Islet precursor cell (in vitro differentiated cells): Measurements from ENCODE around the gene RMND5B.

Experiments used
- DNase-seq: peaks from one replicate; pipeline ENCODE4 v3.0.0-alpha.2; 2018

Gene RMND5B

DNA sequence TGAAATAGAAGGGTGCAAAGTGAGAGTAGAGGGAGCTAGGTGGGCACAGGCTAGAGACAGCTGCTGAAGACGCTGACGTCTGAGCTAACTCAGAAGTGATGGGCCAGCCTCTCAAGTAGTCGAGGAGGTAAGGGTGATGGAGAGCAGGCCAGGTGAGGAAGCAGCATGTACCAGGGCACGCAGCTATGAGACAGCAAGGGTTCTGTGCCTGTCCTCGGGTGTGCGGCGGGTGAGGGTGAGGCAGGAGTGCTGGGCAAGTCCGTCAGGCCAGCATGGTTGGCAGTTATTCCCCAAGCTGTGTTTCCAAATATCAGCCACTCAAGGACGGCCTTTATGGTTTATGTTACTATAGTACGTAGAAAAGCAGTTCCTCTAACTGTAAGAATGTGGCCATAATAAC lies 6.2 kb downstream of the RMND5B start:
- DNase-seq = no peak

DNA sequence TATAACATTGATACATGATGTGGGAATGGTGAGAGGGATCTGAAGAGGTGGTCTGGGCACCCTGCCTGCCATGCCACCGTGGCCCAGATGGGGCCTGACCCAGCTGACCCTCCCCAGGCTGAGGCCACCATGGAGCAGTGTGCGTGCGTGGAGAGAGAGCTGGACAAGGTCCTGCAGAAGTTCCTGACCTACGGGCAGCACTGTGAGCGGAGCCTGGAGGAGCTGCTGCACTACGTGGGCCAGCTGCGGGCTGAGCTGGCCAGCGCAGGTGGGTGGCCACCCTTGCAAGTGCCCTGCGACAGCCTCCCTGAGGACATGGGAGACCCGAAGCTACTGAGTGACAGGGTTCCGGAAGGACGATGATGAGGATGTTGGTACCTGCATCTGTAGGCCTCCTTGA lies 7.2 kb downstream of the RMND5B start:
- peak; percentile 43 for DNase-seq

DNA sequence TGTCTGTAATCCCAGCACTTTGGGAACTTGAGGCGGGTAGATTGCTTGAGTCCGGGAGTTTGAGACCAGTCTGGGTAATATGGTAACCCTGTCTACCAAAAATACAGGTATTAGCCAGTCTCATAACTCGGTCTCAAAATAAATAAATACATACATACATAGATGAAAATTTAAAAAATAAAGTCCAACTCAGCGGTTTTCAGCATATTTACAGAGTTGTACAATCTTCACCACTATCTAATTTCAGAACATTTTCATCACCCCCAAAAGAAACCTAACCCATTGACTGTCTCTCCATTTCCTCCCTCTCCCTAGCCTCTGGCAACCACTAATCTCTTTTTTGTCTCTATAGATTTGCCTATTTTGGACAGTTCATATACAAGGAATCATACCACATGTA lies 10.7 kb downstream of the RMND5B start:
- no peak for DNase-seq

DNA sequence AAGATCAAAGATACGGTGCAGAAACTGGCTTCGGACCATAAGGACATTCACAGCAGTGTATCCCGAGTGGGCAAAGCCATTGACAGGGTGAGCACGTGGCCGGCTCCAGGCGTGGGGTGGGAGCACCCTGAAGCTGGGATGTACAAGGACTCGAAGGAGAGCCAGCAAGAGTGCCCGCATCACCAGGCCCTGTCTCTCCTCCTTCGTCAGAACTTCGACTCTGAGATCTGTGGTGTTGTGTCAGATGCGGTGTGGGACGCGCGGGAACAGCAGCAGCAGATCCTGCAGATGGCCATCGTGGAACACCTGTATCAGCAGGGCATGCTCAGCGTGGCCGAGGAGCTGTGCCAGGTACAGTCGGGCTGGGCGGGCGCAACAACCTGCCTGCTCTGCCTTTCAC lies 11.8 kb downstream of the RMND5B start:
- peak; percentile 45 for DNase-seq

DNA sequence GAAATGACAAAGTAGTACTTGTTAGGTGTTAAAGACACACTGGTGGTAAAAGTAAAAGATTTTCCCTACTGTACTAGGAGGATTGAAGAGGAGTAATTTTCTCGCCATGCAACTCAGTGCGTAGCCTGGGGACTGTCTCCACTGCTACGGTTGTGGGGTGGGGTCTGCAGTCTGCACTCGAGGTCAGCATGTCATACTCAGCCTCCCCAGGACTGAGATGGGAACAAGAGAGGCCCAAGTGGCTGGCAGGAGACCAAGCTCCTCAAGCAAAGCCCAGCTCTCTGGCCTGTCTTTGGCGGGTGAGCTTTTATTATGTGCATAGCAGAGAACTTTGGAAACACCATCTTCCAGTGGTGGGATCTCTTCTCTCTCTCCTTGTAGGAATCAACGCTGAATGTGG lies 12.4 kb downstream of the RMND5B start:
- peak; percentile 35 for DNase-seq

DNA sequence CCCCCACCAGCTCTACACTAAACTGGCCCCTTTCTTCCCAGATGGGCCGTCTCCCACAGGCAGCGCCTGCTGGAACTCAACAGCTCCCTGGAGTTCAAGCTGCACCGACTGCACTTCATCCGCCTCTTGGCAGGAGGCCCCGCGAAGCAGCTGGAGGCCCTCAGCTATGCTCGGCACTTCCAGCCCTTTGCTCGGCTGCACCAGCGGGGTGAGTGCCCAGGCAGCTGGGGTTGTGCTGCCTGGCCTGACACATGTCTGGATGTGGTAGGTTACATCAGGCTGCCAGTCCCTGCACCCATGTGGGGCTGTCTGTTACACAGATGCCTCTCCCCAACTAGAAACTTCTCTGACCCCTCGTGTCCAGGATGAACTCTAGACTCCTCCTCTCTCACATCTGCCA lies 13.1 kb downstream of the RMND5B start:
- peak; percentile 42 for DNase-seq

DNA sequence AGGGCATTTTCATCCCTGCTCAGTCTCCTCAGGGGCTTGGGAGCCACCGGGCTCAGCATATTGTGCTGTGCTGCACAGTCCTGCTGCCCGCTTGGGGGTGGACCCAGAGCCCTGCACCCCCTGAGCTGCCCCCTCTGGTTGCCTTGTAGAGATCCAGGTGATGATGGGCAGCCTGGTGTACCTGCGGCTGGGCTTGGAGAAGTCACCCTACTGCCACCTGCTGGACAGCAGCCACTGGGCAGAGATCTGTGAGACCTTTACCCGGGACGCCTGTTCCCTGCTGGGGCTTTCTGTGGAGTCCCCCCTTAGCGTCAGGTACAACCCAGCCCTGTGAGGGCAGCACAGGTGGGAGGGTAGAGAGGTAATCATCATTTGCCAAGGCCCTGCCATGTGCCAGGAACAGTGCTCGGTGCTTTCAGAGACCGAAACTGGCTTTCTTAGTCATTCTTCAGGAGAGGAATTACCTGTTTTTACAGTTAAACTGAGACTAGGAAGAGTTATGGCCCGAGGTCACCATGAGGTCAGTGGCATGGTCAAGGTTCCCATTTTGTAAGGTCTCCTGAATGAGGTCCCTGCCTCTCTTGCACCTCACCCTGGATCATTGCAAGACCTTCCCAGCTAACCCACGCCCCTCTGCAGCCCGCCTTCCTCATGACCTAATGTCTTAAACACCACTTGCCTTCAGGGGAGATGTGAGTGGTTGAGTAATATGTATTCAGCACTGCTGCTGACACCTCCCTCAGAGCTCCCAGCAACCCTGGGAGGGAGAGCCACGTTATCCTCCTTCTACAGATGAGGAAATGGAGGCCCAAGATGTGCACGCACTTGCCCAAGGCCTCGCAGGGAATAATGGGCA lies 15.4 kb downstream of the RMND5B start:
- peak; percentile 89 for DNase-seq

DNA sequence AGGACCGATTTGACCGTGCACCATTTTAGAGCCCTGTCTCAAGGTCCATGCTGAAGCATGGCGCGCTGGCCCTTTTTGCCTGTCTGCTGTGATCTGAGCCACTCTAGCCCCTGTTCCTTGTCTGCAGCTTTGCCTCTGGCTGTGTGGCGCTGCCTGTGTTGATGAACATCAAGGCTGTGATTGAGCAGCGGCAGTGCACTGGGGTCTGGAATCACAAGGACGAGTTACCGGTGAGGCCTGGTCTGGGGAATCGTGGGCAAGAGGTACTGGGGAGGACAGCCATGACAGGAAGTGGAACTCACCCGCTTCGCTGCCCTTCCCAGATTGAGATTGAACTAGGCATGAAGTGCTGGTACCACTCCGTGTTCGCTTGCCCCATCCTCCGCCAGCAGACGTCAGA lies 16.6 kb downstream of the RMND5B start:
- no peak for DNase-seq

DNA sequence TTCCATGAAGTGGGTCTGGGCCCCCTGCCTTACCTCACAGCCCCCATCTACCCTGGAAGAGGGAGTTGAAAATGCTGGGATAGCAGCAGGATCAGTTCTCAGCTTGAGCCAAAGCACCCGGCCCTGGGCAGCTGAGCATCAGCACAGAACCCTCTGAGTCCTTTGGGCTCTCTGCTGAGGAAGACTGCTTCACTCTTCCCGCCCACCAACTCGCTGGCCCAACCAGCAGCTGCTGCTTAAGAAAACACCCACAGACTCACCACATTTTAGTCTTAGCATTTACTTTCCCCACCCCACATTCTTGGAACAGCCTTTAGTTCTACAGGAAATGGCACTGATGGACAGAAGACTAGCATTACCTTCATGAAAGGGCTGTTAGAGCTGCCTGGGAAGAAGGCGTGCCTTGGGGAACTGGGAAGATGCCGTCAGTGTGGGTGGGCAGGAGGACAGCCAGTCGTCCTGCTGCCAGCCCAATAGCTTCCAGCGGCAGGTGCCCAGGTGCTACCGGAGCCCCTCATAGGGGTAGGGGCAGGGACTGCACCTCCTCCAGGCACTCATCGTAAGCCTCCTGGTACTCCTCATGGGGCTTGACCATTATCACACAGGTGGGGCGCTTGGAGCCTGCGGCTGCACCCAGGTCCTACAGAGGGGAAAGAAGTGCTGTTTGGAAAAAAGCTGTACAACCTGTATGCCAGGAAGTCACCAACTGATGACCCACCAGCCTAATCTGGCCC lies 18.6 kb downstream of the RMND5B start:
- no peak for DNase-seq

DNA sequence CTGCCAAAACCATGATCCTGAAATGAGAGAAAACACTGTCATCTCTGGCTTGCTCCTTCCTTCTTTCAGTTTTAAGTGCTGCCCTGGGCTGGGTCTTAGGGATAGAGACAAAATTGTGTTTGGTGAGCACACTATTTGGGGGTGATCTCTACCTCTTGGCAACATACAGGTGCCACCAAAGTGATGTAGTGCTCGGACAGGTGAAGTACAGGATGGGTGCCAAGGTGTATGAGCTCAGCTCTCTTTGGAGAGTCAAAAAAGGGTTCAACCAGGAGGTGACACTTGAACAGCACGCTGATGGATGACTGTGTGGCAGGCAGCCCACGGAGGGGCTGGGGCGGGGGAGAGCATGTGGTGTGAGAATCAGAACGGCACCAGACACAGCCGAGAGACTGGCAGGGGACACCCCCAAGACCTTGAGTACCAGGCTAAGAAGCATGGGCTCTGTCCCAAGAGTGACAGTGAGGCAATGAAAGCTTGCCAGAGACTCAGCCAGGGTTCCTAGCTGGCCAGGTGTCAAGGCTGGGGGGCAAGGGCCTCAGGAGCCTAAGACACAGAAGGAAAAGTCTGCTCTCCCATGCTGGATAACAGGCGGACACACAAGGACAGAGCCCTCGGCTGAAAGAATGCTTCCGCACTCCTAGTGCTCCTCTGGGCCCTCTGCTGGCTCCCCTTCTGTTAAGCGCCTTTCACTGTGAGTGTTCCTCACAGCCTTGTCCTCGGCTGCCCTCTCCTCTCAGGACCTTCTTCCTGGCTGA lies 20.3 kb downstream of the RMND5B start:
- DNase-seq = peak; percentile 73

DNA sequence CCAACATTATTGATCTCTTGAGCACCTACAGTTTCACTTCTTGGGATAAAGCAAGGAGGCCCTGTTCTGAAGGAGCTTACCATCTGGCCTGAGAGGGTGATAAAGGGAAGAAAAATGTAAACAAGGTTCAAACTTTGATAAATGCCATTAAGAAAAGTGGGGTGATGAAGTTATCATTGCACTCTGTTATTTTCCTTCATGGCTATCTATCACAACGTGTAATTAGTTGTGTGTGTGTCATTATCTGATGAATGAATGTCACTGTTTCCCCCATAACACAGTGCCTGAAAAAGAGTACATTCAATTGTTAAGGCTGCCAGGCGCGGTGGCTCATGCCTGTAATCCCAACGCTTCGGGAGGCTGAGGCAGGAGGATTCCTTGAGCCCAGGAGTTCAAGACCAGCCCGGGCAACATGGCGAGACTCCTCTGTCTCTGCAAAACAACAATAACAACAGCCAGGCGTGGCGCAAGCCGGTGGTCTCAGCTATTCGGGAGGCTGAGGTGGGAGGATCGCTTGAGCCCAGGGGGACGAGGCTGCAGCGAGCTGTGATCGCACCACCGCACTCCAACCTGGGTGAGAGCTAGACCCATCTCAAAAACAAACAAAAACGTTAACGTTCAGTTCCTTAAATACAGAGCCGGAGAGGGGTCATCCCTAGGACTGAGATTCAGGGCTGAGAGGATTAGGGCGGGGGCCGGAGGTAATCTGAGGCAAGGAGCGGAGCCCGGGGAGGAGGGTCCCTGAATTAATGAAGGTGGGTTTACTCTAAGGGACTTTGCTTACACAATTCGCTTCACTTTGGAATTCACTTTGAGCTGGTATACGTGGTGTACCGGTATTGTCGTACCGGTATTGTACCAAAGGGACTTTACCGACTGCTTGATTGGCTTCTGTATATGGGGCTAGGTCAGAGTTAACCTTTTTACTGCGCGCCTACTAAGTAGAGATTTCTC lies 22.0 kb downstream of the RMND5B start:
- no peak for DNase-seq

DNA sequence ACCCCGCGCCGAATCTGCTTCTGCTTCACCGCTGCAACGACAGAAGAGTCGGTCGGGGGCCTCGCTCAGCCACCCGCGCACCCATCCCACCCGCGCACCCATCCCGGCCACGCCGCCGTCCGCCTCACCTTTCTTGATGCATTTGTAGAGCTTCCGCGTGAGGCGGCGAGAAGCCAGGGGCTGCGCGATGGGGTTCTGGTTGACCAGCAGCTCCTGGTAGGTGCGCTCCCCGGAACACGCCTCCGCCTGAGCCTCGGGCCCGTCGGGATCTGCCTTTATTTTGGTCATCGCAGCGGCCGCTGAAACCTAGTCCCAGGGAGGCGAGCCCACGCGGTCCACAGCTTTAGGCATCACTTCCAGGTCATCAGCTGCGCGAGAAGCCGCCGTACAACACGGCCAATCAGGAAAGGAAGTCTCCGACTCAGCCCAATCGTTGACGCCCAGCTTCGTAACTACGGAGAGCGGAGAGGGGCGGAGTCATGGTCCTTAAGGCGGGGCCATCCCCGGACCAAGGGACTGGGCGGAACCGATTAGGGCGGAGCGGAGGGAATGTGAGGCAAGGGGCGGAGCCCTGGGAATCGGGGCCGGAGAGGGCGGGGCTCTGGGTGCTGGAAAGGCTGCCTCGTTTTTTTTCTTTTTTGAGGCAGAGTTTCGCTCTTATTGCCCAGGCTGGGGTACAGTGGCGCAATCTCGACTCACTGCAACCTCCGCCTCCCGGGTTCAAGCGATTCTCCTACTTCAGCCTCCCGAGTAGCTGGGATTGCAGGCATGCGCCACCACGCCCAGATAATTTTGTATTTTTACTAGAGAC lies 22.9 kb downstream of the RMND5B start, which contains the start of gene NHP2:
TSS of gene NHP2 (minus strand) at position 356 of the 811 bp plus-strand sequence. CDS start at position 288, 68 bp downstream.
- peak; percentile 99 for DNase-seq

DNA sequence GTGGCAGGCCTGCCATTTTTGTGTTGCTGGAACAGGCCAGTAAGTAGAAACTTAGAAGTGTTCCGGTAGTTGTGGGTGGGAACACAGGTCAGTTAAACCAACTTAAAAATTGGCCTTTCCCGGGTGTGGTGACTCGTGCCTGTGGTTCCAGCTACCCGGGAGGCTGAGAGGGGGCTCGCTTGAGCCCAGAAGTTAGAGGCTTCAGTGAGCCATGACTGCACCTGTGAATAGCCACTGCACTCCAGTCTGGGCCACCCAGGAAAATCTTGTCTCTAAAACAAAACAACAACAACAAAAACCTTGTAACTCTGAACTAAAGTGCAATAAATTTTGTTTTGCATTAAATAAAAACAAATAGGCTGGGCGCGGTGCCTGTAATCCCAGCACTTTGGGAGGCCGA lies 24.3 kb downstream of the RMND5B start:
- DNase-seq = no peak

DNA sequence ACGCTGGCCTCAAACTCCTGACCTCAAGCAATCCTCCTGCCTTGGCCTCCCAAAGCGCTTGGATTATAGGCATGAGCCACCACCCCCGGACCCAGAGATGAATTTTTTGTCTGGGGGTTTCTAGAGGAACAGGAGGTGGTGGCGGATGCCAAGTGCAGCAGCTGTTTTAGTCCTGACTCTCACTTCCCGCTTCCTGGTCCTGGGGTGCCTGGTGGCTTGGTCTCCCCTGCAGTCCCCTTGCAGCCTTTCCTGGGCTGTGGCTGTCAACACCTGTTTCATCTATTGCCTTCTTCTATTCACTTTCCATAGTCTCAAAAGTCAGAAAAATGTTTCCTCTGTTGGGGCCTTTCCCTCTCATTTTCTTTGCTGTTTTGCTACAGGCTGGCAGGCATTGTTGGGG lies 29.4 kb downstream of the RMND5B start:
- DNase-seq = no peak

DNA sequence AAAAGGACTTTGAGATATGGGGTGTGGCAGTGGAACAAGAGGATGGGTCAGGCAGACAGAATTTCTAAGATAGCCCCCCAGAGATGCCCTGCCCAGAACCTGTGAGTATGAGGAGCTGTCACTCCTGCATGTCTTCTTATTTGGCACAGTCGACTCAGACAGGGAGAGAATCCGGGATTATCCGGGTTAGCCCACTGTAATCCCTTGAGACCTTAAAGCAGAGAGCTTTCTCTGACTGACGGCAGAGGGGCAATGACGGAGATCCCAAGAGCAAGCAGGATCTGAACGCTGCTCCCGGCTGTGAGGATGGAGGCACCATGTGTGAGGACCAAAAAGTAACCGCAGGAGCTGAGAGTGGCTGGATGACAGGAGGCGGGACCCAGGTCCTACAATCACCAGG lies 31.7 kb downstream of the RMND5B start:
- no peak for DNase-seq

DNA sequence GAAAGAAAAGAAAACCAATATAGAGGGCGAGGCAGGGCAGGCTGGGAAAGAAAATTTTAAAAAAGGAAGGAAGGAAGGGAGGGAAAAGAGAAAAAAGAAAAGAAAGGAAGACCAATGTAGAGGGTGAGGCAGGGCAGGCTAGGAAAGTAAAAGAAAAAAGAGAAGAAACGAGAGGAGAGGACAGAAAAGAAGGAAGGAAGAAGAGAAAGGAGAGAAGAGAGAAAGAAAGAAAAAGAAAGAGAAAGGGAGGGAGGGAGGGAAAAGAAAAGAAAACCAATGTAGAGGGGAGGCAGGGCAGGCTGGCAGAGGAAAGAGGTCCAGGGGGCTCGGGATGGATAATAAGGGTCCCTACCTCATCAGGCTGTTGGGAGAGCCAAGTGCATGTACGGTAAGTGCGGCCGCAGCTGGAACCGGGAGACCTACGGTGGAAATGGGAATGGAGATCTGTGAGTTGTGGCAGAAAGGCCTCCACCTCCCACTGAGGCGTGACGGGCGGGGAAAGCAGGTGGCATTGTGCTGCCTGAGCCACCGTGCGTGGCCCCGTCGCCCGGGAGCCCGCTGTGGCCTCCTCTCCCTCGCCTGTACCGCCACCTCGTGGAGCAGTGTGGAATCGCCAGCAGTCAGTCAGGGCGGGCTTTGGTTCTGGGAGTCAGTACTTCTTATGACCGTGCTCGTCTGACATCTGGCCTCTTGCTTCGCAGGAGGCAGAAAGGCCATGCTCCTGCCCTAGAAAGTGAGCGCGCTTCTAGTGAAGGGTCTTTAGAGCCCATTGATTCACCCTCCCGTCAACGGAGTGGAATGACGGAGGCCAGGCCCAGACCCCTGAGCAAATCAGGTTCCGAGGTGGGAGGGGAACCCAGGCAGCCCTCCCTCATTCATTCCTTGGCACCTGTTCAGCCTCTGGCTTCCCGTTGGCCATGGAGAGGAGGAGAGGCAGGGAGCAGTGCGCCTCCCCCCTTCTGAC lies 33.2 kb downstream of the RMND5B start:
- peak; percentile 93 for DNase-seq

DNA sequence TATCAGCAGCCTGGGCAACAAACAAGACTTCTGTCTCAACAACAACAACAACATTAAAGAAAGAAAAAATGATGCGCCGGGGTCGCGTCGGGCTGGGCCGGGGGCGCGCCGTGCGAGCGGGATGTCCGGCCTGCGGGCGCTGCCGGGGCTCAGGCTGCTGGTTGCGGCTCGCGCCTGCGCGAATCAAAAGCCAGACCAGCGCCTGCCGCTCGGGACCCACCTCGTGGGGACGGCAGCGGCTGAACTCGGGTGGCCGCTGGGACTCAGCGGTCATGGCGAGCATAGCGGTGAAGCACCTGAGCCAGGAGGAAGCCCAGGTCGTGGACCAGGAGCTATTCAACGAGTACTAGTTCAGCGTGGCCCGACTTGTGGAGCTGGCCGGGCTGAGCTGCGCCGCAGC lies 34.8 kb downstream of the RMND5B start:
- no peak for DNase-seq

DNA sequence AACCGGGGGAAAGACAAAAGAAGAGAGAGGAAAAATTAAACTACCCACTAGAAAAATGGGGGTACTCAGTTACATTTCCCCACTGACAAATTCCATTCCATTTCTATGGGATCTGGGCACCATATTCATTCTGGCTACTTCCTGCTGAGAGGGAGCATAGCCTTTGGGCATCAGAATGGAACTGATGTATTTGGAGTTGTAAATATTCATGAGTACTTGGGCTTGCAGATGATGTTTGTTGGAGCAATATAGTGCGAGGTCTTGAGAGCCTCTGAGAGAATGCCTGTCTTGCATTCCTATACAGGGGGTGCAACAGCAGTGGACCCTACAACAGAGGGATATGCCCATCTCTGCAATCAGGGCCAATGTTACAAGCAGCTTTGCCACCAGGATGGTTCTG lies 39.6 kb downstream of the RMND5B start:
- DNase-seq = no peak

DNA sequence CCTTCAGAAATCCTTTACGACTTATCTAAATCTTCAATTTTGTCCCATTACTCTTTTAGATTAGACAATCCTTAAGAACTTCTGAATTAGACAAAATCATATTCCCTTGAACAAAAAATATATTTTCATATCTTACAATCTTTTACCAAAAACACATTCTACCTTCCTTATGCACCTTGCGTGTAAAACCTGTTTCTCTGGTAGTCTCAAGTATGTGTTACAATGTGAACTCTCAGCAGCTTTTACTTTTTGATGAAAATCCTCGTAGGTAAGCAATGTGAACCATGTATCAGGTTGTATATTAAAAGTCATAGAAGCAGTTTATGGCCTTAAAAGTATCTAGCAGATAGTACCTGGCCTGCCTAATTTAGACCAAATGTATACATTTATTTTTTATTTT lies 43.6 kb downstream of the RMND5B start:
- no peak for DNase-seq

DNA sequence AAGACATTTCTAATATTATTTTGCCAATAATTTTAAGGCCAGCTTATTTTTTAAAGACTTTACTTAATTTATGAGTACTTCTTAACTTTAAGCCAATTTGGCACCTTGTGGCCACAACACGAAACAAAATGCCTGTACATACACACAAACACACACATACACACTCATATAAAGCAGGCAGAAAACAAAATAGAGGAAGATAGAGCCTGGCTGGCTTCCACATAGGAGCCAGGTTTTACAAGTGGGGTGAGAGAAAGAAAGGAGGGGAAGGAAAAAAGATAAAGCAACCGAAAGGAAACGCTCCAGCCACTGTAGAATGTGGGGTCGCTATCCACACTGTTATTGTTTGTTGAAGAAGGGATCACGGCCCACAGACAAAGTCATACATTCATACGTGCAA lies 46.0 kb downstream of the RMND5B start:
- DNase-seq = no peak
